ENCODE data around the gene PON1.

The PON1 gene

GRCh38 chr7:95255691-95256090, 68.6 kb downstream of the PON1 start:
- no peak for DNase-seq (ENCODE audit: low read depth, low spot score)

GRCh38 chr7:95253986-95254385, 70.3 kb downstream of the PON1 start:
- no peak for DNase-seq (ENCODE audit: low read depth, low spot score)

- DNase-seq (ENCODE audit: low read depth, low spot score): no peak
Observed at GRCh38 chr7:95251966-95252365, 72.4 kb downstream of the PON1 start.

- no peak for DNase-seq (ENCODE audit: low read depth, low spot score)
Observed at GRCh38 chr7:95250571-95250970, 73.8 kb downstream of the PON1 start.
